B cell (primary cell): ENCODE results near the gene RAI14.

Experiments
- CTCF ChIP-seq: fragments of 200-600 bp; IDR thresholded peaks from one replicate; pipeline ENCODE4 v1.8.0; 2022; ENCODE audit warnings: antibody characterized with exemption, mild to moderate bottlenecking
- EZH2 ChIP-seq: IDR thresholded peaks from 2 replicates; pipeline ENCODE4 v1.6.1; 2012; ENCODE audit warnings: borderline replicate concordance, low read depth, mild to moderate bottlenecking, moderate library complexity, low read length; ENCODE audit not compliant: insufficient read depth, poor library complexity, severe bottlenecking

DNA sequence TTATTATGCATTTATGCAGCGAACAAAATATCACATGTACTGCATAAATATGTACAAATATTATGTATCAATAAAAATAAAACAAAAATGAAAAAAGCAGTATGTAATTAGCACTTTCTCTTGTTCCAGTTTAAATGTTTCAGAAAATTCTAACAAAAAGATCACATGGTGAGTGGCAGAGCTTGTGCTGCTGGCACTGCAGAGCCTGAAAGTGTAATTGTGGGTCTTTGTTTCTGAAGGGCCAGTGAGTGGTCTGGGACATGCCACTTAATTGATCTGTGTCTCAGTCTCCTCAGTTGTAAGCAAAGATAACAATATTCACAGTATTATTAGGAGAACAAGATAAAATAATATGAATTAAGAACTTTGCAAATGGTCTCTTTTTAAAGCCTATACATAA lies 39.5 kb upstream of the RAI14 start:
- TF ChIP-seq CTCF = no peak
- TF ChIP-seq EZH2 = no peak
